ENCODE data around the gene CBFA2T2. TPM values are rescaled to one million over a fixed set of nuclear protein-coding genes. Genes with fewer than 3 reads are reported as not detected.

Gene CBFA2T2
- total and polyA plus RNA-seq, 2 experiments from 2014 or later, result 29.2 to 33.1 TPM

DNA sequence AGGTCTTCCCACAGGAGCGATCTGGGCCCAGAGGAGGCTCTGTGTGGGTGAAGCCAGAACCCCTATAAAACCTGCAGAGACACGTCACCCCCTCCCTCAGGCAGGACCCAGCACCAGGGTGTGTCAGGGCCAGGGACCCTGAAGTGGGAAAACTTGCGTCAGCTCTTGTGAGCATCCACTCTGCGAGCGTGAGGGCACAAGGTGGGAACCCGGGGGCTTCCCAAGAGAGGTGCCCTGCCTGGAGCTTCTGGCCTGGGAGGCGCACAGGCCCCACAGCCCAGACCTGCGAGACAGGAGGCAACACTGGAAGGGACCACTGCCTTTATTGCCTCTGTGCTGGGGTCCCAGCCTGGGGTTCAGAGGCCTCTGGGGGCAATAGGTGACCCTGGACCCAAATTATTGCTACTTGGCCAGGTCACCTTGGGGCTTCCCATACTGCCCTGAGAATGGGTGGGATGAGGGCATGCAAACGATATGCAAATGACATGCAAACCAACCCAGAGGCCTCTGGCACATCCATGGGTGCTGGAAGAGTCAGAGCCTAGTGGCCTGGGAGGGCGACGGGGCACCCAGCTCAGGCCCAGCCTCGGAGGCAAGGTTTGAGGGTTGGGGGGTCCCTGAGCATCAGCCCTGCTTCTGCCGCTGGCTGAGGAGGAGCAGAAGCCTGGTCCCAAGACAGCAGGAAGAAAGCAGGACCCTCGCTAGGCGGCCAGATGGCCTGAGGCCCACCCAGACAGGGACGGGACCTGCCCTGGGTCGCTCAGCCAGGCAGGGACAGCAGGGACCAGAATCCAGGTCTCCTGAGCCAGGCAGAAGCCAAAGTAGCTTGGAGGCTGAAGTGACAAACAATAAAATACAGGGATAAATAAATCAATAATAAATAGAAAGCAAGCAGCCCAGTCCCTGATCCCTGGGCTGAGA, 167.1 kb downstream of the CBFA2T2 start:
- Histone ChIP-seq H3K27ac (no peak overlapping the region), H3K9me3 (ENCODE audit: low read depth) (no peaks in the 10 kb centered on the region), H3K9me2 (replicated peaks; ENCODE audit: insufficient read depth) (no peaks in the 10 kb centered on the region), H3K4me3 (no peak overlapping the region), H3K79me2 (peaks cover 6% of the 10 kb centered on the region), H4K20me1 (ENCODE audit: insufficient read depth, poor library complexity, severe bottlenecking) (no peaks in the 10 kb centered on the region), H2AFZ (no peak overlapping the region), H3K4me2 (no peak overlapping the region), H3K27me3 (no peaks in the 10 kb centered on the region), H3K4me1 (ENCODE audit: insufficient read depth) (peaks cover 26% of the 10 kb centered on the region), H3K36me3 (replicated peaks; ENCODE audit: insufficient read depth, low read depth) (no peaks in the 10 kb centered on the region)
- WGBS (ENCODE audit: low lambda C conversion rate, missing lambda C conversion rate), result 96% methylated on average over 17 of the region's 17 CpGs
- TF ChIP-seq, protein P1, sequence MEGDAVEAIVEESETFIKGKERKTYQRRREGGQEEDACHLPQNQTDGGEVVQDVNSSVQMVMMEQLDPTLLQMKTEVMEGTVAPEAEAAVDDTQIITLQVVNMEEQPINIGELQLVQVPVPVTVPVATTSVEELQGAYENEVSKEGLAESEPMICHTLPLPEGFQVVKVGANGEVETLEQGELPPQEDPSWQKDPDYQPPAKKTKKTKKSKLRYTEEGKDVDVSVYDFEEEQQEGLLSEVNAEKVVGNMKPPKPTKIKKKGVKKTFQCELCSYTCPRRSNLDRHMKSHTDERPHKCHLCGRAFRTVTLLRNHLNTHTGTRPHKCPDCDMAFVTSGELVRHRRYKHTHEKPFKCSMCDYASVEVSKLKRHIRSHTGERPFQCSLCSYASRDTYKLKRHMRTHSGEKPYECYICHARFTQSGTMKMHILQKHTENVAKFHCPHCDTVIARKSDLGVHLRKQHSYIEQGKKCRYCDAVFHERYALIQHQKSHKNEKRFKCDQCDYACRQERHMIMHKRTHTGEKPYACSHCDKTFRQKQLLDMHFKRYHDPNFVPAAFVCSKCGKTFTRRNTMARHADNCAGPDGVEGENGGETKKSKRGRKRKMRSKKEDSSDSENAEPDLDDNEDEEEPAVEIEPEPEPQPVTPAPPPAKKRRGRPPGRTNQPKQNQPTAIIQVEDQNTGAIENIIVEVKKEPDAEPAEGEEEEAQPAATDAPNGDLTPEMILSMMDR (IDR thresholded peaks at IDR 0.05; ENCODE audit: poor library complexity), result no peak
- DNase-seq (ENCODE audit: low spot score), result no peak

DNA sequence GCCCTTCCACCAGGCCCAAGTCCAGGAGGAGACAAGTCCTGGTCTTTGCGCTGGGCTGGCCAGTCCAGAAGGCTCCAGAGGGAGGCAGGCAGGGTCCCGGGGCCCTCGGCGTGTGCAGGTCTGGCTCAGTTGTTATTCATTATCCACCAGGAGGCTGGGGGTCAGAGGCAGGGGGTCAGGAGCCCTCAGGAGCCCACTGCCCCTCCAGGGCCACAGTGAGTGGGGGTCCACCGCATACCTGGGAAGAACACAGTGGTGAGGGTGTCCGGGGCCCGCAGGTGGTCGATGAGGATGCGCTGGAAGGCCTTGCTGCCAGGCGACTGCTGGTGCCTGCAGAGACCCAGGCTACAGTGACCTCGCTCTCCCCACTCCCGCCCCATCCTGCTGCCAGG, 167.8 kb downstream of the CBFA2T2 start:
- Histone ChIP-seq H3K9me2 (replicated peaks; ENCODE audit: insufficient read depth) (no peaks in the 10 kb centered on the region), H3K9me3 (ENCODE audit: low read depth) (no peaks in the 10 kb centered on the region), H3K27me3 (no peaks in the 10 kb centered on the region), H3K4me1 (ENCODE audit: insufficient read depth) (peaks cover 27% of the 10 kb centered on the region), H2AFZ (no peak overlapping the region), H3K79me2 (peaks cover 10% of the 10 kb centered on the region), H4K20me1 (ENCODE audit: insufficient read depth, poor library complexity, severe bottlenecking) (no peaks in the 10 kb centered on the region), H3K36me3 (replicated peaks; ENCODE audit: insufficient read depth, low read depth) (no peaks in the 10 kb centered on the region), H3K27ac (no peak overlapping the region), H3K4me3 (no peak overlapping the region), H3K4me2 (no peak overlapping the region)
- TF ChIP-seq, protein P1 (IDR thresholded peaks at IDR 0.05; ENCODE audit: poor library complexity), result no peak
- TF ChIP-seq EZH2 (IDR thresholded peaks at IDR 0.05; ENCODE audit: borderline replicate concordance) (no peak), EZH2phosphoT487 (IDR thresholded peaks at IDR 0.05; ENCODE audit: low read depth, severe bottlenecking, unreplicated experiment) (no peak)
- no peak for DNase-seq (ENCODE audit: low spot score)
- 92% methylated on average over 12 of the region's 12 CpGs for WGBS (ENCODE audit: low lambda C conversion rate, missing lambda C conversion rate)

DNA sequence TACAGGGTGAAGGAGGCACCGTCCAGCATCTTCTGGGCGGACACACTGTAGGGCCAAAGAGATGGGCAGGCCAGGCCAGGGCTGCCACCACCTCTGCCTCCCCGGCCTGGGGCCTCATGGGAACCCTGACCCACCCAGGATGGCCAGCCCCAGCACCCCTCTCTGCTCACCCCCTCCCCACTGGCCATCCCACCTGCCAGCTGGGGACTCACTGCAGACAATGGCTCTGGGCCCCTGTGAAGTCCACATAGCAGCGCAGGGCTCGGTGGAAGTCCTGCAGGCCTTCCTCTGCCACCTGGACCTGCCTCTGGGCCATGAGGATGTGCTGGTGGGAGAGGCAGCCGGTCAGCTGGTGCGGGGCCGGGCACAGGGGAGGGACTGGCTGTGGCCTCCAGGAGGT, 168.6 kb downstream of the CBFA2T2 start:
- Histone ChIP-seq H3K9me3 (ENCODE audit: low read depth) (no peaks in the 10 kb centered on the region), H3K4me2 (no peak overlapping the region), H3K36me3 (replicated peaks; ENCODE audit: insufficient read depth, low read depth) (no peaks in the 10 kb centered on the region), H3K9me2 (replicated peaks; ENCODE audit: insufficient read depth) (no peaks in the 10 kb centered on the region), H3K4me1 (ENCODE audit: insufficient read depth) (peaks cover 24% of the 10 kb centered on the region), H3K27me3 (no peaks in the 10 kb centered on the region), H2AFZ (no peak overlapping the region), H3K4me3 (no peak overlapping the region), H4K20me1 (ENCODE audit: insufficient read depth, poor library complexity, severe bottlenecking) (no peaks in the 10 kb centered on the region), H3K27ac (no peak overlapping the region), H3K79me2 (peaks cover 10% of the 10 kb centered on the region)
- no peak for DNase-seq (ENCODE audit: low spot score)
- TF ChIP-seq, protein P1 (IDR thresholded peaks at IDR 0.05; ENCODE audit: poor library complexity), result no peak
- TF ChIP-seq EZH2 (IDR thresholded peaks at IDR 0.05; ENCODE audit: borderline replicate concordance), result no peak
- no peak for TF ChIP-seq EZH2phosphoT487 (IDR thresholded peaks at IDR 0.05; ENCODE audit: low read depth, severe bottlenecking, unreplicated experiment)
- WGBS (ENCODE audit: low lambda C conversion rate, missing lambda C conversion rate), result 93% methylated on average over 7 of the region's 8 CpGs

All from hepatocyte (in vitro differentiated cells).